BLaER1 (cell line): ENCODE measurements around the gene SLC7A8.

Experiments
- H3K27ac ChIP-seq: shearing (Covaris generic); formaldehyde crosslinking; 2 replicates; pipeline ENCODE4 v1.8.1; 2022
- H3K27me3 ChIP-seq: shearing (Covaris generic); formaldehyde crosslinking; 2 replicates; pipeline ENCODE4 v1.8.1; 2022
- H3K36me3 ChIP-seq: shearing (Covaris generic); formaldehyde crosslinking; 2 replicates; pipeline ENCODE4 v1.8.1; 2022
- H3K4me1 ChIP-seq: shearing (Covaris generic); formaldehyde crosslinking; 2 replicates; pipeline ENCODE4 v1.8.1; 2022
- H3K4me2 ChIP-seq: shearing (Covaris generic); formaldehyde crosslinking; 2 replicates; pipeline ENCODE4 v1.8.1; 2022
- H3K4me3 ChIP-seq: shearing (Covaris generic); formaldehyde crosslinking; 2 replicates; pipeline ENCODE4 v1.8.1; 2022
- H3K9ac ChIP-seq: shearing (Covaris generic); formaldehyde crosslinking; 2 replicates; pipeline ENCODE4 v1.8.1; 2022
- H3K9me3 ChIP-seq: shearing (Covaris generic); formaldehyde crosslinking; 2 replicates; pipeline ENCODE4 v1.8.1; 2022
- H4K20me1 ChIP-seq: shearing (Covaris generic); formaldehyde crosslinking; 2 replicates; pipeline ENCODE4 v1.8.1; 2022
- Cebpa-rat ChIP-seq: shearing (Covaris generic); IDR thresholded peaks from 2 replicates; pipeline ENCODE4 v1.8.1; 2022

SLC7A8 gene

DNA sequence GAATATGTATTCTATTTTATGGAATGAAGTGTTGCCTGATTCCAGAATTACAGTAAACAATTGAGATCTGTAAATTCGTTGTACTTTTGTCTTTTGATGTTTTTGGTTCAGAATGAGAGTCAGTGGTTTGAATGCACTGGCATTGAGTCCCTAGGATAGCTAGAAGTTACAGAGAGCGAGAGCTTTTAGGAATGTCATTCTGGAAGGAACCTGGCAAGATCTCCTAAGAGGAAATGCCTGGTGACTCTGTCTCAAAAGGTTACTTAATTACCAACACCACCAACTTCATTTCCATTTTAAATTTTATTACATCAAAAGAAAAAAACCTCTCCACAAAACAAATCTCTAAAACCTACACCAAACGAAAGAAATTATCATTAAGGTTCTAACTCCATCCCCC is 58.4 kb downstream of the SLC7A8 start:
- no peak for TF ChIP-seq Cebpa-rat
- Histone ChIP-seq H3K36me3 (no peaks in the 10 kb centered on the region), H3K27ac (no peak overlapping the region), H3K4me2 (no peak overlapping the region), H3K4me3 (no peak overlapping the region), H3K9ac (no peak overlapping the region), H3K9me3 (no peaks in the 10 kb centered on the region), H3K4me1 (peaks cover 39% of the 10 kb centered on the region), H3K27me3 (no peaks in the 10 kb centered on the region), H4K20me1 (no peaks in the 10 kb centered on the region)

DNA sequence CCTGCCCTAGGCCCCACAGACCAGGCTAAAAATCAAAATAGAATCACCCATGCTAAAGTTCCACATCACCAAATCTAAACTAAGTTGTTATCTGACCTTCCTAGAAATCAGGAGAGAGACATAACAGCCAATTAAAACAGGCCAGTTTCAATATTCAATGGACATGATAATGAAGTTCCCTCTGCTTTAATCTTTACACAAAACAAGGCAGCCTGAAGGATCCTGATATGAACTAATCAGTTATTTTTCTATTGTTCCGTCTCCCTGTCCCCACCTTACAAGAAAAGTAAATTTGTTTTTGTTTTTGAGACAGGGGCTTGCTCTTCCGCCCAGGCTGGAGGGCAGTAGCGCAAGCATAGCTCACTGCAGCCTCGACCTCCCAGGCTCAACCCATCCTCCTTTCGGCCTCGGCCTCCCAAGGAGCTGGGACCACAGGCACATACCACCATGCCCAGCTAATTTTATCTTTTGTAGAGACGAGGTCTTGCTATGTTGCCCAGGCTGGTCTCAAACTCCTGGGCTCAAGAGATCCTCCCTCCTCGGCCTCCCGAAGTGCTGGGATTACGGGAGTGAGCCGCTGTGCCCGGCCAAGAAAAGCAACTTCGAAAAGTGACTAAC is 59.0 kb downstream of the SLC7A8 start:
- Histone ChIP-seq H3K4me3 (no peak overlapping the region), H3K27me3 (no peaks in the 10 kb centered on the region), H3K27ac (no peak overlapping the region), H3K9ac (no peak overlapping the region), H3K4me1 (peaks cover 42% of the 10 kb centered on the region), H3K36me3 (no peaks in the 10 kb centered on the region), H3K9me3 (no peaks in the 10 kb centered on the region), H3K4me2 (no peak overlapping the region), H4K20me1 (no peaks in the 10 kb centered on the region)
- TF ChIP-seq Cebpa-rat = no peak

DNA sequence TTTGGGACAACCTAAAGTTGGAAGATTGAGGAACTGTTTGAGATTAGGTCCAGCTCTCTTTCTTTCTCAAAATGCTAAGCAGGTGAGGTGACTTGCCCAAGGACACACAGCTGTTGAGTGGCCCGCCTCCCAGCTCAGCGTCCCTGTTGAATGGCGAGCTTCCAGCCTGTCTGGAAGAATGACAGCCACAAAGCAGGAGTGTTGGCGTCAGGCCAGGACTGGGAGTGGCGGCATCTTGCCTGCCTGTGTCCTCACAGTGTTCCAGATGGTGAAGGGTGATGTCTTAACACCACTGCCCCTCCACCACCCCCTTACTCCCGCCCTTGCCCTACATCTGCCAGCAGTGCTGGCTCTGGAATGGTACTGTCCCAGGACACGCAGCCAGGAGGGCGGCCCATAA is 60.0 kb downstream of the SLC7A8 start:
- Histone ChIP-seq H3K4me2 (no peak overlapping the region), H3K4me3 (no peak overlapping the region), H4K20me1 (no peaks in the 10 kb centered on the region), H3K9ac (no peak overlapping the region), H3K36me3 (no peaks in the 10 kb centered on the region), H3K9me3 (no peaks in the 10 kb centered on the region), H3K27me3 (no peaks in the 10 kb centered on the region), H3K4me1 (peaks cover 42% of the 10 kb centered on the region), H3K27ac (no peak overlapping the region)
- TF ChIP-seq Cebpa-rat = no peak

DNA sequence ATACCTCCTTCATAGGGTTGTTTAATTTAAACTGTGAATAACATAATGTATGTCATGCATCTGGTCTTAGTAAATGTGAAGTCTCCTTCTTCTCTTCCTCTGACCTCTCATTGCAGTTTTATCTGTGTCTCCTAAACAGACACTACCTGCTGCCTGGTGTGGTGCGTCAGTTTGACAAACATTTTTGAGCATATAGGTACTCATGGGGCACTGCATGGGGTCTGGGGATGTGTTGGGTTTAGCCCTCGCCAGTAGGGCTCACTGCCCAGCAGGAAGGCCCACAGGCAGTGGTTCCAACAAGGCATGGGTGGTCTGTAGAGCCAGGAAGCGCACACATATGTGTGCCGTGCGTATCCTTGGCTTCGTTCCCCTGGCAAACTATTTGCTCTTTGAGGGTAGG is 61.4 kb downstream of the SLC7A8 start:
- H3K27me3 ChIP-seq = no peaks in the 10 kb centered on the region
- no peak overlapping the region for H3K4me3 ChIP-seq
- no peak overlapping the region for H3K9ac ChIP-seq
- 0 out of 2 replicates have a peak overlapping the region, but pooled peaks have one; percentile 99 for H3K4me2 ChIP-seq
- H3K27ac ChIP-seq = no peak overlapping the region; the same call in 1 of the 2 replicates
- TF ChIP-seq Cebpa-rat = no peak
- no peaks in the 10 kb centered on the region for H3K9me3 ChIP-seq
- peaks cover 49% of the 10 kb centered on the region for H3K4me1 ChIP-seq
- H4K20me1 ChIP-seq = no peaks in the 10 kb centered on the region
- H3K36me3 ChIP-seq = no peaks in the 10 kb centered on the region

DNA sequence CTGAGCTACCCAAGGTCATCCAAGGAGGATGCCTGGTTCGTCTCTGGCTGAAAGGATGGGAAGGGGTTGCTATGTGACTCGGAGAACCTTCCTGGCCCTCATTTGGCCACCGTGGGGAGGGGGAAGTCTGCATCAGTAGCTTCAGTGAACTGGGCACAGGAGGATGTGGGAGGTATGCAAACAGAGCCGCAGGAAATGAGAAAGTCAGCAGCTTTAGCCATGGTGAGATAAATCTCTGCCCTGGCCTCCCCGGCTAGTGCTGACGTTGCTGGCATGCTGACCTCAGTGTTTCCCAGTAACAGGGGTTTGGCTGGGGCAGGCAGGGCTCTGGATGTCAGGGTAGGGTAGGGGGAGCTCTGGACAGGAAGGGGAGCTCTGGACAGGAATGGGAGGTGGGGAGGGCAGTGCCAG is 62.1 kb downstream of the SLC7A8 start:
- H3K9ac ChIP-seq = peak overlapping the region; percentile 35; the same call in 1 of the 2 replicates
- H3K27ac ChIP-seq = peak overlapping the region; percentile 55
- no peak for TF ChIP-seq Cebpa-rat
- H3K4me1 ChIP-seq = peaks cover 51% of the 10 kb centered on the region
- no peaks in the 10 kb centered on the region for H3K36me3 ChIP-seq
- no peaks in the 10 kb centered on the region for H3K9me3 ChIP-seq
- peak overlapping the region; percentile 32; the same call in 1 of the 2 replicates for H3K4me3 ChIP-seq
- no peaks in the 10 kb centered on the region for H4K20me1 ChIP-seq
- H3K4me2 ChIP-seq = peak overlapping the region; percentile 99
- no peaks in the 10 kb centered on the region for H3K27me3 ChIP-seq

DNA sequence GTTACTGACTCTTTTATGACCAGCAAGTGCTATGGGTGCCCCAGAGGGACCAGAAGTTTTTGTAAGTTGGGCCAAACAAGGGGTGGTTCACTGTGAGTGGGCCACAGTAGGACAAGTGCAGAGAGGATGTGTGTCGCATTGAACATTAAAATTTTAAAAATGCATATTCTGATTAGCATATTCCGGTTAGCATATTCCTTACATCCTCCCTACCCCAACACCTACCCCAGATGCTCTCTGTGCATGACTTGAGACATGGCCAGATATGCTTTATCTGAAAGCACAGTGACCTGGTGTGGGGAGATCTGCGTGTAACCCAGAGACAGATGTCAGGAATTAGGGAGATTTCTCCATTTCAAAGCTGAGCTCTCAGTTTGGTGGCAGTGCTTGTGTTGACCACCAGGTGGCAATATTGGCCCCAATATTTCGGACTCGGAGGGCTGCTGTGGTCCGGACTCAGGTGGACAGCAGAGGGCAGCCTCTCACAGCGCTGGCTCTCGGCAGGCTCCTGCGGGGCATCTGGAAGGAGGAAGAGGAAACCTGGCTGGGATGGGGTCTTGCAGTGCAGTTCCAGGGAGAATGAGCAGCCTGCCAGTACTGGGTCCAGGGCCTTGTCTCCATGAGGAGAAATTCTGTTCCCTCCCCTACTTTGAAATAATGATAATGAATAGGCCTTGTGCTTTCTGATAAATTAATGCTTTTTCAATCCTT is 62.8 kb downstream of the SLC7A8 start:
- no peaks in the 10 kb centered on the region for H3K27me3 ChIP-seq
- peak overlapping the region; percentile 76 for H3K9ac ChIP-seq
- H3K4me3 ChIP-seq = peak overlapping the region; percentile 54; the same call in 1 of the 2 replicates
- TF ChIP-seq Cebpa-rat = no peak
- no peaks in the 10 kb centered on the region for H3K9me3 ChIP-seq
- peak overlapping the region; percentile 90 for H3K27ac ChIP-seq
- peak overlapping the region; percentile 99 for H3K4me2 ChIP-seq
- peaks cover 53% of the 10 kb centered on the region for H3K4me1 ChIP-seq
- H3K36me3 ChIP-seq = no peaks in the 10 kb centered on the region
- no peaks in the 10 kb centered on the region for H4K20me1 ChIP-seq

DNA sequence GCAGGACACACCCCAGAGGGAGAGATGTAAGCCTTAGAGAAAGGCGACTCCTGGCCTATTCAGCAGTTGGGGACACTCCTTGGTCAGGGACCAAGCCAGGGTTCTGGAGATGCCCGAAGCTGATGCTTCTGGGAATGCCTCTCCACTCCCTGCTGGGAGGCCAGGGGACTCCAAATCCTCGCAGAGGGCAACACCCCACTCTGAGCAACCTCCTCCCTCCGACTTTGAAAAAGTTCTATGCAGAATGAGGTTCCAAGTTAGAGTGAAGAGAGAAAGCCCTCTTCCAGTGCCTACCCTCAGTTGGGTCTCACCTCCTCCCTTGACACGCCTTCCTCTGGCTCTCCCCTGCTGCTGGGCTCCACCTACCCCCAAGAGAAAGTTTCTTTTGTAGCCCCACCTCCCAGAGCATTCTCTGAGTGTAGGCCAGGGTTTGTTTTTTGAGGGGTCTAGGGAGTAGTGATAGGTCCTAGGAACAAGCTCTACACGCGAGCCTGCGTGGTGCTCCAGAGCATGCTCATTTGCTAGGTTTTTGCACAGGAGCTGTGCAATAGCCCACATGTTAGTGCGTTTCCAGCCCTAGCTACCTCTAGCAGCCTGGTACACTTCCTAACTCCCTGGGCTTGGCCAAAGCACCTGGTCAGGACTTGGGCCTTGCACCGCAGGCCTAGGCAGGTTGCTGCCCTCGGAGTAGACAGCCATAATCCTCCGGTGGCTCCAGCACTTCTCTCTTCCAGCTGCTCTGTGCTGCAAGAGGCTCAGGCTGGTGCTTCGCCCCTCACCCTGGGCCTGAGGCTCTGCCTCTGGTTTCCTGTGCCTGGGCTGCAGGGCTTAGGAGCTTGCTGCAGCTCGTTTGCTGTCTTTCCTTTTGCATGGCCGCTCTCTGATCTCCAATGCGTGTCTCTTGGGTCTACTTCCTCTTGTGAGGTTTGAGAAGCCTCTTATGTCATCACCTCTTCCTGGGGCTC is 63.8 kb downstream of the SLC7A8 start:
- H3K27ac ChIP-seq = peak overlapping the region; percentile 90
- no peaks in the 10 kb centered on the region for H4K20me1 ChIP-seq
- H3K4me3 ChIP-seq = peak overlapping the region; percentile 54
- H3K4me1 ChIP-seq = peaks cover 63% of the 10 kb centered on the region
- TF ChIP-seq Cebpa-rat = no peak
- no peaks in the 10 kb centered on the region for H3K27me3 ChIP-seq
- H3K9me3 ChIP-seq = no peaks in the 10 kb centered on the region
- H3K9ac ChIP-seq = peak overlapping the region; percentile 76
- H3K4me2 ChIP-seq = peak overlapping the region; percentile 99
- no peaks in the 10 kb centered on the region for H3K36me3 ChIP-seq

DNA sequence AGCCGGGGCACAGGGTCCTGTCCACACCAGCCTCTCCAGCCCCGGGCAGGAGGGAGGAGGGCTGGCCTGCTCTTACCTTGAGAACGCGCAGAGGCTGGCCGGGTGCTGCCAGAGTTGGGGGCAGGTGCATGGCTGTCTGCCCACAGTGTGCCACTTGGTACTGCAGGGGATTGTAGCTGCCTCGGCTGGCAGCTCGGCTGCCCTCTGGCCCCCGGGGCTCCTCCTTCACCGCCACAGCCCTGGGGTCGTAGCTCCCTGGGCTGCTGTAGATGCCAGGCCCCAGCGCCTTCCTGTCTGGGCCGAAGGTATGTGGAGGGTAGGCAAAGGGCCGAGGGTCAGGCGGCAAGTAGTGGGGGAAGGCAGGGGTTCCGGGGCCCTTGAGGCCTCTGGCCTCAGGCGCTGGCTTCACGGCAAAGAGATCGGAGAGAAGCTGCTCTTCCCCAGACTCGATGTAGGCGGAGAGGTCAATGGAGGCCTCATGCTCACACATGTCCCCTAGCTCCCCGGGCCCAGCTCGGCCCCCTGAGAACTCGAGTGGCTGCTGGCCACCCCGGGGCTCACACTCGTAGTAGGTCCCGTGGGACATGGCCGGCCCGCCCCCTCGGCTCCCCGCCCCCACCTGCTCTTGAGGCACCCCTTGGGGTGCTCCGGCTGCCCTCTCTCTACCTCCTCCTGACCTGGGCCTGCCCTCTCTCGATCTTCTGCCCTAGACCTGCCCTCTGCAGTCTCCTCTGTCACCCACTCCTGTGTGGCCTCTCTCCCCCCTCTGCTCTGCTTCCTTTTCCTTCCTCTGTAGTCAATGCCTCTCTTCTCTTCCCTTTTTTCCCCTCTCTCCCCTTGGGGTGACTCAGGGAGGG is 64.7 kb downstream of the SLC7A8 start, which contains the start of gene CEBPE:
Gene CEBPE, minus strand, starts transcription at position 750 of the 857 bp plus-strand sequence. Its CDS starts 164 bp downstream, at position 586.
- no peaks in the 10 kb centered on the region for H3K36me3 ChIP-seq
- H4K20me1 ChIP-seq = no peaks in the 10 kb centered on the region
- peak within 1 kb of the TSS; percentile 54 for H3K4me3 ChIP-seq
- peak within 1 kb of the TSS; percentile 99 for H3K4me2 ChIP-seq
- no peaks in the 10 kb centered on the region for H3K9me3 ChIP-seq
- H3K27me3 ChIP-seq = no peaks in the 10 kb centered on the region
- peak within 1 kb of the TSS; percentile 90 for H3K27ac ChIP-seq
- peak within 1 kb of the TSS; percentile 76 for H3K9ac ChIP-seq
- TF ChIP-seq Cebpa-rat = no peak
- peaks cover 64% of the 10 kb centered on the region for H3K4me1 ChIP-seq
